ENCODE results near the gene RPAP2.

Gene RPAP2

DNA sequence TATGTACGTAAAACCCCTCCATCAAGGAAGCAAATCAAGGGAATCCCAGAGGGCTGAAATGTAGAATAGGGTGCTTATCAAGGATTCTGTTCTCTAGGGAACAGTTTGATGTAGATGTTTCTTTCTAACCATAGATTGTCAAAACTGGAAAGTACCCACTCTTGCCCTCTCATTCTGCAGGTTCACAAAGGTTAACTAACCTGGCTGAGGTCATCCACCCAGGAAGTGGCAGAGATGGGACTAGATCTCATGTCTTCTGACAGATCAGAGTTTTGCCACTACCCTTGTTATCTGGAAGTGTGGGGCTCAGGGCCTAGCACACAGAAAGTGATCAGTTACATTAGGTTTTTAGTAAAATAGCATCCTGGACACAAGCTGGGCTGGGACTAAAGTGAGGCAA, 140.4 kb downstream of the RPAP2 start:
- Histone ChIP-seq H3K36me3 (ENCODE audit: control insufficient read depth in 2 of 2, insufficient read depth in 1 of 2, low read length in 2 of 2) (no peaks in the 10 kb centered on the region), H3K9me3 (ENCODE audit: control insufficient read depth, insufficient read depth, low read depth, low read length) (no peaks in the 10 kb centered on the region), H3K4me1 (ENCODE audit: control insufficient read depth, insufficient read depth, low read length) (no peaks in the 10 kb centered on the region), H3K27ac (ENCODE audit: extremely low read depth, low read depth, low read length) (no peak overlapping the region), H3K4me3 (ENCODE audit: low read depth, low read length) (no peak overlapping the region)
- POLR2A ChIA-PET = no interaction called here
- CTCF ChIA-PET = no interaction called here
- TF ChIP-seq, protein P1, sequence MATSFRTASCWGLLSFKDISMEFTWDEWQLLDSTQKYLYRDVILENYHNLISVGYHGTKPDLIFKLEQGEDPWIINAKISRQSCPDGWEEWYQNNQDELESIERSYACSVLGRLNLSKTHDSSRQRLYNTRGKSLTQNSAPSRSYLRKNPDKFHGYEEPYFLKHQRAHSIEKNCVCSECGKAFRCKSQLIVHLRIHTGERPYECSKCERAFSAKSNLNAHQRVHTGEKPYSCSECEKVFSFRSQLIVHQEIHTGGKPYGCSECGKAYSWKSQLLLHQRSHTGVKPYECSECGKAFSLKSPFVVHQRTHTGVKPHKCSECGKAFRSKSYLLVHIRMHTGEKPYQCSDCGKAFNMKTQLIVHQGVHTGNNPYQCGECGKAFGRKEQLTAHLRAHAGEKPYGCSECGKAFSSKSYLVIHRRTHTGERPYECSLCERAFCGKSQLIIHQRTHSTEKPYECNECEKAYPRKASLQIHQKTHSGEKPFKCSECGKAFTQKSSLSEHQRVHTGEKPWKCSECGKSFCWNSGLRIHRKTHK (tag by site-specific recombination; IDR thresholded peaks at IDR 0.05) = no peak
- TF ChIP-seq ZFP3 (tag by site-specific recombination; IDR thresholded peaks at IDR 0.05; ENCODE audit: low read depth) (no peak), ZNF530 (tag by site-specific recombination; IDR thresholded peaks at IDR 0.05; ENCODE audit: low read depth) (no peak), ZSCAN30 (tag by site-specific recombination; IDR thresholded peaks at IDR 0.05) (no peak), HIC1 (tag by site-specific recombination; IDR thresholded peaks at IDR 0.05) (no peak), ZNF560 (tag by site-specific recombination; IDR thresholded peaks at IDR 0.05; ENCODE audit: borderline replicate concordance) (no peak), ZNF114 (tag by site-specific recombination; IDR thresholded peaks at IDR 0.05) (no peak), ZNF157 (tag by site-specific recombination; IDR thresholded peaks at IDR 0.05) (no peak)

GRCh38 chr1:92441316-92441696, 142.4 kb downstream of the RPAP2 start:
- Histone ChIP-seq H3K9me3 (ENCODE audit: control insufficient read depth, insufficient read depth, low read depth, low read length) (no peaks in the 10 kb centered on the region), H3K4me1 (ENCODE audit: control insufficient read depth, insufficient read depth, low read length) (no peaks in the 10 kb centered on the region), H3K4me3 (ENCODE audit: low read depth, low read length) (no peak overlapping the region), H3K36me3 (ENCODE audit: control insufficient read depth in 2 of 2, insufficient read depth in 1 of 2, low read length in 2 of 2) (no peaks in the 10 kb centered on the region), H3K27ac (ENCODE audit: extremely low read depth, low read depth, low read length) (no peak overlapping the region)
- CTCF ChIA-PET = no interaction called here
- POLR2A ChIA-PET = no interaction called here
- TF ChIP-seq ZNF600 (tag by site-specific recombination; IDR thresholded peaks at IDR 0.05) = no peak
- TF ChIP-seq, protein P2, sequence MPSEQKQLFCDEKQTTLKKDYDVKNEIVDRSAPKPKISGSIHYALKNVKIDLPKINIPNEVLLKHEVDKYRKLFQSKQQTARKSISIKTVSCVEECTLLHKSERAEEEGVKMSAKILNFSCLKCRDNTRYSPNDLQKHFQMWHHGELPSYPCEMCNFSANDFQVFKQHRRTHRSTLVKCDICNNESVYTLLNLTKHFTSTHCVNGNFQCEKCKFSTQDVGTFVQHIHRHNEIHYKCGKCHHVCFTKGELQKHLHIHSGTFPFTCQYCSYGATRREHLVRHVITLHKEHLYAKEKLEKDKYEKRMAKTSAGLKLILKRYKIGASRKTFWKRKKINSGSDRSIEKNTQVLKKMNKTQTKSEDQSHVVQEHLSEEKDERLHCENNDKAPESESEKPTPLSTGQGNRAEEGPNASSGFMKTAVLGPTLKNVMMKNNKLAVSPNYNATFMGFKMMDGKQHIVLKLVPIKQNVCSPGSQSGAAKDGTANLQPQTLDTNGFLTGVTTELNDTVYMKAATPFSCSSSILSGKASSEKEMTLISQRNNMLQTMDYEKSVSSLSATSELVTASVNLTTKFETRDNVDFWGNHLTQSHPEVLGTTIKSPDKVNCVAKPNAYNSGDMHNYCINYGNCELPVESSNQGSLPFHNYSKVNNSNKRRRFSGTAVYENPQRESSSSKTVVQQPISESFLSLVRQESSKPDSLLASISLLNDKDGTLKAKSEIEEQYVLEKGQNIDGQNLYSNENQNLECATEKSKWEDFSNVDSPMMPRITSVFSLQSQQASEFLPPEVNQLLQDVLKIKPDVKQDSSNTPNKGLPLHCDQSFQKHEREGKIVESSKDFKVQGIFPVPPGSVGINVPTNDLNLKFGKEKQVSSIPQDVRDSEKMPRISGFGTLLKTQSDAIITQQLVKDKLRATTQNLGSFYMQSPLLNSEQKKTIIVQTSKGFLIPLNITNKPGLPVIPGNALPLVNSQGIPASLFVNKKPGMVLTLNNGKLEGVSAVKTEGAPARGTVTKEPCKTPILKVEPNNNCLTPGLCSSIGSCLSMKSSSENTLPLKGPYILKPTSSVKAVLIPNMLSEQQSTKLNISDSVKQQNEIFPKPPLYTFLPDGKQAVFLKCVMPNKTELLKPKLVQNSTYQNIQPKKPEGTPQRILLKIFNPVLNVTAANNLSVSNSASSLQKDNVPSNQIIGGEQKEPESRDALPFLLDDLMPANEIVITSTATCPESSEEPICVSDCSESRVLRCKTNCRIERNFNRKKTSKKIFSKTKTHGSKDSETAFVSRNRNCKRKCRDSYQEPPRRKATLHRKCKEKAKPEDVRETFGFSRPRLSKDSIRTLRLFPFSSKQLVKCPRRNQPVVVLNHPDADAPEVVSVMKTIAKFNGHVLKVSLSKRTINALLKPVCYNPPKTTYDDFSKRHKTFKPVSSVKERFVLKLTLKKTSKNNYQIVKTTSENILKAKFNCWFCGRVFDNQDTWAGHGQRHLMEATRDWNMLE (tag by site-specific recombination; conservative IDR thresholded peaks at IDR 0.05; ENCODE audit: low read depth) = no peak
- no peak for TF ChIP-seq ZNF138 (tag by site-specific recombination; IDR thresholded peaks at IDR 0.05; ENCODE audit: borderline replicate concordance)
- TF ChIP-seq ZNF747 (tag by site-specific recombination; IDR thresholded peaks at IDR 0.05) = no peak
- no peak for TF ChIP-seq RBAK (tag by site-specific recombination; IDR thresholded peaks at IDR 0.05)
- TF ChIP-seq ZNF660 (tag by site-specific recombination; IDR thresholded peaks at IDR 0.05) = no peak
- no peak for TF ChIP-seq ZNF521 (tag by site-specific recombination; IDR thresholded peaks at IDR 0.05)
- no peak for TF ChIP-seq ZNF704 (tag by site-specific recombination; IDR thresholded peaks at IDR 0.05)
- TF ChIP-seq ZNF155 (tag by site-specific recombination; IDR thresholded peaks at IDR 0.05) = no peak
- no peak for TF ChIP-seq PRDM10 (tag by site-specific recombination; IDR thresholded peaks at IDR 0.05)
- no peak for TF ChIP-seq TCF7L2 (IDR thresholded peaks at IDR 0.05; ENCODE audit: borderline replicate concordance, low read depth, low read length)

All from HEK293 (cell line).